Upper lobe of left lung (tissue), 4 donors: ENCODE data around the gene RBM28.

Experiments
- EP300 ChIP-seq, 4 donors: sonication (generic); formaldehyde crosslinking; IDR thresholded peaks; one replicate each; pipeline ENCODE4 v1.5.1; 2017; ENCODE audit warnings: antibody characterized with exemption in 4 of 4, control low read depth in 2 of 4
- POLR2A ChIP-seq, 4 donors: fragments of 450-650 bp; IDR thresholded peaks; one replicate each; pipeline ENCODE4 v1.5.1; 2016 to 2017; ENCODE audit warnings: antibody characterized with exemption in 4 of 4, mild to moderate bottlenecking in 2 of 4
- TF ChIP-seq, protein P1 (sequence below), 6 experiments: fragments of 450-650 bp in 4 of 6; fragments of 200-600 bp in 2 of 6; sonication (generic) in 2 of 6; IDR thresholded peaks; one replicate each; pipeline ENCODE4 v1.5.1; 2016 to 2019; ENCODE audit warnings: antibody characterized with exemption in 6 of 6

DNA sequence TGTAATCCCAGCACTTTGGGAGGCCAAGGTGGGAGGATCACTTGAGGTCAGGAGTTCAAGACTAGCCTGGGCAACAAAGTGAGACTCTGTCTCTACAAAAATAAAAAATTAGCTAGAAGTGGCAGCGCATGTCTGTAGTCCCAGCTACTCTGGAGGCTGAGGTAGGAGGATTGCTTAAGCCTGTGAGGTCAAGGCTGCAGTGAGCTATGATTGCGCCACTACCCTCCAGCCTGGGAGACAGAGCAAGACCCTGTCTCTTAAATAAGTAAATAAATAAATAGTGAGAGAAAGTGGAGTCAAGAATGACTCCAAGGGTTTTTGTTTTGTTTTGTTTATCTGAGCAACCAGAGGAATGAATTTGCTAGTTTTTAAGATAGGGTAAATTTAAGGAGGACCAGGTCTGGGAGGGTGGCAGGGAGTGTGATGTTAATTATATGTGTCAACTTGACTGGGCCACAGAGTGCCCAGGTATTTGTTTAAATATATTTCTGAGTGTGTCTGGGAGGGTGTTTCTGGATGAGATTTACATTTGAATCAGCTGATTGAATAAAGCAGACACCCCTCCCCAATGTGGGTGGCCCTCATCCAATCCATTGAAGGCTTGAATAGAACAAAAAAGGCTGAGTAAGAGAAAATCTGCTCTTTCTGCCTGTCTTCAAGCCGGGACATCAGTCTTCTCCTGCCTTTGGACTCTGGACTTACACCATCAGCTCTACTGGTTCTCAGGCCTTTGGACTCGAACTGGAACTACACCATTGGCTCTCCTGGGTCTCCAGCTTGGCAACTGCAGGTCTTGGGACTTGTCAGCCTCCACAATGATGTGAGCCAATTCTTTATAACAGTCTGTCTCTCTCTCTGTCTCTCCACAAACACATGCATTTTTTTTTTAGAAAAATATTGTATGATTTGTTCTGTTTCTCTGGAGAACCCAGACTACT is 42.5 kb upstream of the RBM28 start:
- TF ChIP-seq, protein P1, sequence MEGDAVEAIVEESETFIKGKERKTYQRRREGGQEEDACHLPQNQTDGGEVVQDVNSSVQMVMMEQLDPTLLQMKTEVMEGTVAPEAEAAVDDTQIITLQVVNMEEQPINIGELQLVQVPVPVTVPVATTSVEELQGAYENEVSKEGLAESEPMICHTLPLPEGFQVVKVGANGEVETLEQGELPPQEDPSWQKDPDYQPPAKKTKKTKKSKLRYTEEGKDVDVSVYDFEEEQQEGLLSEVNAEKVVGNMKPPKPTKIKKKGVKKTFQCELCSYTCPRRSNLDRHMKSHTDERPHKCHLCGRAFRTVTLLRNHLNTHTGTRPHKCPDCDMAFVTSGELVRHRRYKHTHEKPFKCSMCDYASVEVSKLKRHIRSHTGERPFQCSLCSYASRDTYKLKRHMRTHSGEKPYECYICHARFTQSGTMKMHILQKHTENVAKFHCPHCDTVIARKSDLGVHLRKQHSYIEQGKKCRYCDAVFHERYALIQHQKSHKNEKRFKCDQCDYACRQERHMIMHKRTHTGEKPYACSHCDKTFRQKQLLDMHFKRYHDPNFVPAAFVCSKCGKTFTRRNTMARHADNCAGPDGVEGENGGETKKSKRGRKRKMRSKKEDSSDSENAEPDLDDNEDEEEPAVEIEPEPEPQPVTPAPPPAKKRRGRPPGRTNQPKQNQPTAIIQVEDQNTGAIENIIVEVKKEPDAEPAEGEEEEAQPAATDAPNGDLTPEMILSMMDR (IDR thresholded peaks at IDR 0.05): no peak
- TF ChIP-seq EP300 (IDR thresholded peaks at IDR 0.05) (no peak), POLR2A (IDR thresholded peaks at IDR 0.05) (no peak)
